Thoracic aorta endothelial cell (primary cell): ENCODE results near the gene ANXA3. TPM values are rescaled to one million over a fixed set of nuclear protein-coding genes. Genes with fewer than 3 reads are reported as not detected.
A peak's percentile ranks its signal among the peaks of the same experiment; 100 is the strongest.

Source experiments
- small RNA-seq: library from RNA; depleted of rRNA; stranded (forward); fragments of <200 nt; gene quantifications from one replicate; pipeline ENCODE3, GENCODE V24; 2012
- total RNA-seq: library from RNA; depleted of rRNA; stranded (reverse); fragments of >200 nt; gene quantifications from 2 replicates; pipeline ENCODE4 v1.2.3, GENCODE V29; 2012

Gene ANXA3
- 123 and 132 TPM in 2 replicates for total RNA-seq

GRCh38 chr4:78551420-78552351, at the start of gene ANXA3:
Gene ANXA3 (plus strand): TSS chr4:78551770. CDS start chr4:78554474, 2,704 bp downstream.

Small RNA genes lying within 50 kb of the gene (small RNA-seq; reads per million reads assigned to genes)
- gene HIGD1AP13, result 0.70 reads per million, percentile 4 among the genes with 10 or more reads in this experiment
- not detected for gene RF00019

Other genes with a start within 250 kb of the ANXA3 start
- gene BMP2K, start 224.6 kb downstream of the ANXA3 start, total RNA-seq, result 85.5 and 97.7 TPM in 2 replicates